Endothelial cell of umbilical vein (primary cell): ENCODE data around the gene SMARCA2. TPM values are rescaled to one million over a fixed set of nuclear protein-coding genes. Genes with fewer than 3 reads are reported as not detected.

Experiments used
- BruUV-seq: library from RNA; stranded (reverse); fragments of 400-500 nt; replicated peaks from 2 replicates; lab custom pipeline; 2021; lab: Mats Ljungman, UMichigan
- CTCF ChIA-PET: fragments of 300-600, 350-600 bp; sonication (Branson Sonifier 250); formaldehyde crosslinking; loops from one replicate; lab custom pipeline; 2021; ENCODE audit warnings: antibody characterized with exemption, inconsistent platforms; lab: Charles Lee
- POLR2A ChIA-PET: fragments of 300-600, 350-600 bp; sonication (Branson Sonifier 250); formaldehyde crosslinking; loops from one replicate; lab custom pipeline; 2021; ENCODE audit warnings: antibody characterized with exemption, inconsistent platforms; lab: Charles Lee
- DNase-seq: peaks from one replicate; pipeline ENCODE4 v3.0.0-alpha.2; 2011; ENCODE audit warnings: low read depth, low spot score
- FAIRE-seq: peaks from 2 replicates; lab custom pipeline; 2011; peaks lifted over from hg19 to GRCh38; lab: Jason Lieb, UNC
- H2AFZ ChIP-seq: 2 replicates; pipeline ENCODE4 v1.6.0; 2012; ENCODE audit warnings: low read depth, low read length, control low read depth, inconsistent platforms
- H3K27ac ChIP-seq: 2 replicates; pipeline ENCODE4 v1.5.1; 2011; ENCODE audit warnings: low read depth, mild to moderate bottlenecking, control low read depth, low read length, moderate library complexity; ENCODE audit not compliant: insufficient read depth
- H3K27me3 ChIP-seq, 2 experiments: 2 replicates each; pipeline versions ENCODE4 v1.6.0 to v1.6.1; 2011; ENCODE audit warnings: low read length in 2 of 2, mixed read lengths in 1 of 2; ENCODE audit not compliant: control insufficient read depth in 2 of 2, insufficient read depth in 2 of 2
- H3K36me3 ChIP-seq, 2 experiments: 2 replicates in 1 of 2; 3 replicates in 1 of 2; pipeline ENCODE4 v1.5.1; 2011; ENCODE audit warnings: low read length in 2 of 2, mild to moderate bottlenecking in 1 of 2, moderate library complexity in 1 of 2; ENCODE audit not compliant: control insufficient read depth in 2 of 2, insufficient read depth in 2 of 2; ENCODE audit errors: extremely low read depth in 1 of 2
- H3K4me1 ChIP-seq: 3 replicates; pipeline ENCODE4 v1.5.1; 2011; ENCODE audit warnings: mild to moderate bottlenecking, low read length; ENCODE audit not compliant: control insufficient read depth, insufficient read depth; ENCODE audit errors: extremely low read depth
- H3K4me2 ChIP-seq: 2 replicates; pipeline ENCODE4 v1.6.1; 2011; ENCODE audit warnings: low read length, control low read depth, mixed read lengths; ENCODE audit not compliant: insufficient read depth
- H3K4me3 ChIP-seq, 3 experiments: fragments of 200-600 bp in 1 of 3; sonication (generic), shearing (Covaris generic) in 1 of 3; replicated peaks in 1 of 3; 2 replicates each; pipeline ENCODE4 v1.5.1; 2011 to 2016; ENCODE audit warnings: control low read depth in 3 of 3, low read length in 3 of 3, mild to moderate bottlenecking in 2 of 3, inconsistent platforms in 1 of 3, low read depth in 1 of 3, moderate library complexity in 1 of 3; ENCODE audit not compliant: insufficient read depth in 1 of 3
- H3K79me2 ChIP-seq: 2 replicates; pipeline ENCODE4 v1.6.0; 2012; ENCODE audit warnings: low read length, inconsistent platforms; ENCODE audit not compliant: control insufficient read depth, insufficient read depth
- H3K9ac ChIP-seq: replicated peaks from 2 replicates; pipeline ENCODE3; 2011; ENCODE audit warnings: low read length, control low read depth; ENCODE audit not compliant: insufficient read depth; ENCODE audit errors: extremely low read depth
- H3K9me1 ChIP-seq: replicated peaks from 3 replicates; pipeline ENCODE4 v1.6.0; 2011; ENCODE audit warnings: mild to moderate bottlenecking, low read length; ENCODE audit not compliant: control insufficient read depth, insufficient read depth; ENCODE audit errors: extremely low read depth
- H3K9me3 ChIP-seq: replicated peaks from 2 replicates; pipeline ENCODE4 v1.5.1; 2012; ENCODE audit warnings: low read length, inconsistent platforms; ENCODE audit not compliant: control insufficient read depth, insufficient read depth
- H4K20me1 ChIP-seq: replicated peaks from 2 replicates; pipeline ENCODE3; 2011; ENCODE audit warnings: mild to moderate bottlenecking, low read length; ENCODE audit not compliant: control insufficient read depth, insufficient read depth; ENCODE audit errors: extremely low read depth
- EZH2 ChIP-seq: IDR thresholded peaks from 2 replicates; pipeline ENCODE4 v1.6.1; 2012; ENCODE audit warnings: borderline replicate concordance, low read depth, mild to moderate bottlenecking, moderate library complexity, low read length, inconsistent platforms; ENCODE audit not compliant: severe bottlenecking
- FOS ChIP-seq: IDR thresholded peaks from 2 replicates; pipeline ENCODE4 v1.6.1; 2011; ENCODE audit warnings: mild to moderate bottlenecking, low read length, moderate library complexity, borderline replicate concordance; ENCODE audit not compliant: insufficient read depth
- JUN ChIP-seq: IDR thresholded peaks from 2 replicates; pipeline ENCODE4 v1.6.1; 2011; ENCODE audit warnings: borderline replicate concordance, low read depth; ENCODE audit not compliant: insufficient read length, insufficient read depth
- MYC ChIP-seq: IDR thresholded peaks from one replicate; pipeline ENCODE4 v1.6.1; 2011; ENCODE audit warnings: mild to moderate bottlenecking, low read depth, low read length
- dilution Hi-C: fragments of 300-500 bp; cut with MboI; formaldehyde crosslinking; loops from one replicate; pipeline ENCODE4 v1.15.0; 2019; ENCODE audit warnings: low sequenced_read_pairs; ENCODE audit not compliant: extremely low pct_ligation_motif_present
- intact Hi-C: fragments of 100-400 bp; cut with micrococcal nuclease; formaldehyde crosslinking; loops from one replicate; pipeline ENCODE4 v1.10.0; 2022
- polyA plus RNA-seq, 4 experiments: library from polyadenylated mRNA; depleted of rRNA in 3 of 4; stranded (reverse) in 3 of 4; unstranded in 1 of 4; fragments of >200 nt; gene quantifications; 2 replicates each; pipeline versions ENCODE4 v1.2.1 to v1.2.3, GENCODE V29; 2011 to 2012; ENCODE audit warnings: missing spikeins in 1 of 4
- total RNA-seq: library from RNA; stranded (reverse); gene quantifications from 2 replicates; pipeline ENCODE4 v1.2.3, GENCODE V29; 2021
- TF ChIP-seq, protein P1 (sequence below): IDR thresholded peaks from 2 replicates; pipeline ENCODE4 v1.6.1; 2011; ENCODE audit not compliant: insufficient read depth, insufficient read length
- TF ChIP-seq, protein P2 (sequence below), 2 donors: IDR thresholded peaks; 1 replicate in 1 of 2; 2 replicates in 1 of 2; pipeline ENCODE4 v1.5.1; 2011; ENCODE audit warnings: low read length in 2 of 2, mild to moderate bottlenecking in 2 of 2, moderate library complexity in 2 of 2, control low read depth in 1 of 2, inconsistent platforms in 1 of 2, low read depth in 1 of 2; ENCODE audit not compliant: insufficient read depth in 1 of 2; ENCODE audit errors: extremely low read depth in 1 of 2

Gene SMARCA2
- total and polyA plus RNA-seq, 2 donors (not counting 3 experiments of a cell fraction or from before 2014, with no cell fraction given), result 54.5 to 79.9 TPM

GRCh38 chr9:2157277-2158110, 142.3 kb downstream of the SMARCA2 start:
- Histone ChIP-seq H2AFZ (peak overlapping the region; percentile 32), H3K36me3 (no peaks in the 10 kb centered on the region), H3K79me2 (peaks cover 6% of the 10 kb centered on the region), H3K9me3 (no peaks in the 10 kb centered on the region), H3K27me3 (no peaks in the 10 kb centered on the region), H4K20me1 (no peaks in the 10 kb centered on the region), H3K4me2 (peak overlapping the region; percentile 100), H3K9ac (peak overlapping the region; percentile 83), H3K4me3 (peak overlapping the region; percentile 23 to 76 (median 37)), H3K4me1 (peaks cover 26% of the 10 kb centered on the region), H3K27ac (peak overlapping the region; percentile 79), H3K9me1 (no peaks in the 10 kb centered on the region)
- POLR2A ChIA-PET, result interaction anchor here (0.6 kb wide), 1 partner anchor 305 kb away, joined by 3 read pairs; no protein-coding TSS in a partner anchor
- CTCF ChIA-PET, result interaction anchor here (0.6 to 4.0 kb wide), 14 partner anchors 9 to 571 kb away, joined by 3 to 18 read pairs (median 4); no protein-coding TSS in a partner anchor
- no peak for FAIRE-seq
- DNase-seq, result no peak
- no TSS peak for BruUV-seq
- intact Hi-C loops (loop anchor here (1.0 to 10.0 kb wide), 5 partner anchors 31 to 687 kb away; partner anchors contain the start of genes PUM3, SMARCA2 and VLDLR), dilution Hi-C loops (no loop called here)
- TF ChIP-seq JUN (no peak), FOS (no peak), MYC (peak; percentile 93), EZH2 (no peak)
- TF ChIP-seq, protein P1, sequence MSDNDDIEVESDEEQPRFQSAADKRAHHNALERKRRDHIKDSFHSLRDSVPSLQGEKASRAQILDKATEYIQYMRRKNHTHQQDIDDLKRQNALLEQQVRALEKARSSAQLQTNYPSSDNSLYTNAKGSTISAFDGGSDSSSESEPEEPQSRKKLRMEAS, result peak; percentile 82
- TF ChIP-seq, protein P2, sequence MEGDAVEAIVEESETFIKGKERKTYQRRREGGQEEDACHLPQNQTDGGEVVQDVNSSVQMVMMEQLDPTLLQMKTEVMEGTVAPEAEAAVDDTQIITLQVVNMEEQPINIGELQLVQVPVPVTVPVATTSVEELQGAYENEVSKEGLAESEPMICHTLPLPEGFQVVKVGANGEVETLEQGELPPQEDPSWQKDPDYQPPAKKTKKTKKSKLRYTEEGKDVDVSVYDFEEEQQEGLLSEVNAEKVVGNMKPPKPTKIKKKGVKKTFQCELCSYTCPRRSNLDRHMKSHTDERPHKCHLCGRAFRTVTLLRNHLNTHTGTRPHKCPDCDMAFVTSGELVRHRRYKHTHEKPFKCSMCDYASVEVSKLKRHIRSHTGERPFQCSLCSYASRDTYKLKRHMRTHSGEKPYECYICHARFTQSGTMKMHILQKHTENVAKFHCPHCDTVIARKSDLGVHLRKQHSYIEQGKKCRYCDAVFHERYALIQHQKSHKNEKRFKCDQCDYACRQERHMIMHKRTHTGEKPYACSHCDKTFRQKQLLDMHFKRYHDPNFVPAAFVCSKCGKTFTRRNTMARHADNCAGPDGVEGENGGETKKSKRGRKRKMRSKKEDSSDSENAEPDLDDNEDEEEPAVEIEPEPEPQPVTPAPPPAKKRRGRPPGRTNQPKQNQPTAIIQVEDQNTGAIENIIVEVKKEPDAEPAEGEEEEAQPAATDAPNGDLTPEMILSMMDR (IDR thresholded peaks at IDR 0.05; ENCODE audit: extremely low read depth in 1 of 2, insufficient read depth in 1 of 2, low read depth in 1 of 2, low read length in 2 of 2), result no peak
